GM21528 (cell line): ENCODE data around the gene RAP1GAP2.
"Not testable (repeated sequence)": the region's sequence is repeated elsewhere in the genome, so short reads cannot be mapped to it uniquely, and the experiment has no call there.

Experiments used
- ATAC-seq: cut with Tn5 transposase; IDR thresholded peaks from one replicate; pipeline ENCODE4 v1.9.1; 2021; ENCODE audit warnings: mild to moderate bottlenecking, moderate library complexity; ENCODE audit not compliant: unreplicated experiment, low FRiP score

RAP1GAP2 gene

GRCh38 chr17:2814049-2814448 is 17.8 kb downstream of the RAP1GAP2 start:
- ATAC-seq: peak; percentile 38

DNA sequence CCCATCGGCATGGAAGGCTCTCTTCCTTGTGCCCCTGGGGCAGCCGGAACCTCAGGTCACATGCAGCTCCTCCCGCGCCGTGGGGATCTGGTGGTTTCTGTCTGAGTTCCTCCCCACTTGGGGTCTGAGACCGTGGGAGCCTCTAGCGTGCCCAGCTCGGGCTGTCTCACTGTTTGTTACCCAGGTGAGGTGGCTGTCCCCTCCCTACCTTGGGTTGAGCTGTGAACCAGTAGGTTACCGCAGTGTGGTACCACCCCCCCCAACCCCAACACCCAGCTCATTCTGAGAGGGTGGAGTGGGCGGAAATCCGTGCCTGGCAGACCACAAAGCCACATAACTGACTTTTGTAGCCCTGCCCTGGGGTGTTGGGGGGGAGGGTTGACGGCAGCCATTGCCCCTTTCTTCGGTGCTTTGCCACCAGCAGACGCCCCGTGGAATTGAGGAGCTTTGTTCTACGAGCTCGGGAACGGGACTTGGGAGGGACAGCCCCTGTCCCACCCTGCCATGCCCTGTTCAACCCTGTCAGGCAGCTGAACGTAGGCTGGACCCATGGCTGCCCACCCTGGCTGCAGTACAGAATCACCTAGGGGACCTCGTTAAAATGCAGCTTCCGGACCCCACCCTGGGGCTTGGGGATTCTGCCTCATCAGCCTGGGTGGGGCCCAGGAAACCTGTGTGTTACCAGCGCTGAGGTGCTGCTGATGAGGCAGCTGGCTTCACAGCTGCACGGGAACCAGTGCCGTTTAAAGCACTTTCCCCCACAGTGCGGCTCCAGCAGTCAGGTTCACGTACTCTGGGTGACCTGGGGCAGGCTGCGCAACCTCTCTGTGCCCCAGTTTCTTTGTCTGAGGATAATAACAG is 18.5 kb downstream of the RAP1GAP2 start:
- ATAC-seq: peak; percentile 75

GRCh38 chr17:2815781-2816185 is 19.5 kb downstream of the RAP1GAP2 start:
- no peak for ATAC-seq

DNA sequence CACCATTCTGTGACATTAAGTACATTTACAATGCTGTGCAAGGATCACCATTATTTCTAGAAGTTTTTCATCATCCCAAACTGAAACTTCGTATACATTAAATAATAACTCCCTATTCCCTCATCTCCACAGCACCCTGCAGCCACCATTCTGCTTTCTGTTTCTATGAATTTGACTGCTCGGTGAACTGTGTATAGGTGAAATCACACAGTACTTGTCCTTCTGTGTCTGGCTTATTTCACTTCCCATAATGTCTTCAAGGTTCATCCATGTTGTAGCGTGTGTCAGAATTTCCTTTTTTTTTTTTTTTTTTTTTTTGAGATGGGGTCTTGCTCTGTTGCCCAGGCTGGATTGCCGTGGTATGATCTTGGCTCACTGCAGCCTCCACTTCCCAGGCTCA is 20.4 kb downstream of the RAP1GAP2 start:
- ATAC-seq: no peak

DNA sequence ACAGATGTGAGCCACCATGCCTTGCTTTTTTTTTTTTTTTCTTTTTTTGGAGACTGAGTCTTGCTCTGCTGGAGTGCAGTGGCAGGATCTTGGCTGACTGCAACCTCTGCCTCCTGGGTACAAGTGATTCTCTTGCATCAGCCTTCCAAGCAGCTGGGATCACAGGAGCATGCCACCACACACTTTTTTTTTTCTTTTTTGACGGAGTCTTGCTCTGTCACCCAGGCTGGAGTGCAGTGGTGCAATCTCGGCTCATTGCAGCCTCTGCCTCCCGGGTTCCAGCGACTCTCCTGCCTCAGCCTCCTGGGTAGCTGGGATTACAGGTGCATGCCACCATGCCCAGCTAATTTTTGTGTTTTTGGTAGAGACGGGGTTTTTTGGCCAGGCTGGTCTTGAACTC is 23.1 kb downstream of the RAP1GAP2 start:
- ATAC-seq: not testable (repeated sequence)

DNA sequence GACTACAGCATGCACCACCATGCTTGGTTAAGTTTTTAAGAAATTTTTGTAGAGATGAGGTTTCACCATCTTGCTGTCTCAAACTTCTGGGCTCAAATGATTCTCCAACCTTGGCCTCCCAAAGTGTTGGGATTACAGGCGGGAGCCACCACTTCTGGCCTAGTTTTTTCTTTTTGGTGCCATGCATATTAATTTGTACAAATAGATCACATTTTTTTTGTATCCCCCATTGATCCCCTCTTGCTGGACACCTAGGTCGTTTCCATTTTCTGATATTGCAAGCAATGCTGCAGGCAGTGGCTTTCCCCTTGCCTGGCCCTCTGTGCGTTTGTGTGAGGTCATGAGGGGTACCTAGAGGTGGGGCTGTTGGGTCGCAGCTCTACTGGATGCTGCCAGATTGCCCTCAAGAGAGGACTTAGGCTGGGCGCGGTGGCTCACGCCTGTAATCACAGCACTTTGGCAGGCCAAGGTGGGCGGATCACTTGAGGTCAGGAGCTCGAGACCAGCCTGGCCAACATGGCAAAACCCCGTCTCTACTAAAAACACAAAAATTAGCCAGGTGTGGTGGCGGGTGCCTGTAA is 23.8 kb downstream of the RAP1GAP2 start:
- ATAC-seq: no peak

DNA sequence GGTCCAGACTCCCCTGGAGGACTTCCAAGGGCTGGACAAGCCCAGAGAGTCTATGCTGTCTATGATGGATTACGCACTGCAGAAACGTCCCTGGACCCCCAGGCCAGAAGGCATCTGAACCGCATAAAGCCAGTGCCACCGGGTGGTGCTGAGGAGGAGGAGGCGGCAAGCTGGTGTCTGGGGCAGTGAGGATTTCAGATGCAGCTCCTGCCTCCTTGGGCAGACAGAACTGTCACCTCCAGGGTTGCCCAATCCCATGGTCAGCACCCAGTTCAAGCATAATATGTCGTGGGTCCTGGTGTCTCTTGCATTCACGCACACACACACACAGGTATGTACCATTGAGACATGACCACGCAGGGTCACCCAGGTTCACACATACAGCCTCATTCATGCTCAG is 25.6 kb downstream of the RAP1GAP2 start:
- ATAC-seq: no peak

- no peak for ATAC-seq
Measured at GRCh38 chr17:2822358-2822757, 26.1 kb downstream of the RAP1GAP2 start.

- ATAC-seq: no peak
Measured at GRCh38 chr17:2825253-2825970, 29.2 kb downstream of the RAP1GAP2 start.

DNA sequence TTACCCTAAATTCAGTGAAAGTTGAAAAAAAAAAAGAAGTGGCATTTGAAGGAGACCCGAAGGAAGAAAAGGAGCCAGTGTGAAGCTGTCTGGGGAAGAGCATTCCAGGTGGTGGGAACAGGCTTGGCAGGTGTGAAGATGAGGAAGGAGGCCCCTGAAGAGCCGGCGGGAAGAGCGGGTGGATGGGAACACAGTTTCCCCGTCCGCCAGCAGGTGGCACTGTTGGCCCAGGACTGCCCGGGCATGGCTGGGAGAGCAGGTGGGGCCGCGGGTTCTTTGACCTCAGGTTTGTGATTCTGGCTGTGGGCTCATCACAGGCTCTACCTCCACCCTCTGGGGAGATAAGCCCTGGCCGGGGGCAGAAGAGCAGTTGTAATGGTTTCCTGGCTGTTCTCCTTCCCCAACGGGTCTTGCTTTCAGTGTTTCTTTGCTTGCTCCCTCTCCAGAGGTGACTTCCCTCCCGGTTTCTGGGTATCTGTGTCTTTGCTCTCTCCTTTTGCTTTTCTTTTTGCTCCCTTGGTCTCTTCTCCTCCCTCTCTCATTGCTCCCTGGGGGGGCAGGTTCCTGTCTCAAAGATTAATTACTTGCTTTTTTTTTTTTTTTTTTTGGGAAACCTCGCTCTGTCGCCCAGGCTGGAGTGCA is 32.3 kb downstream of the RAP1GAP2 start:
- ATAC-seq: no peak

GRCh38 chr17:2830678-2831077 is 34.4 kb downstream of the RAP1GAP2 start:
- ATAC-seq: no peak

- ATAC-seq: no peak
Measured at GRCh38 chr17:2835780-2836179, 39.5 kb downstream of the RAP1GAP2 start.

DNA sequence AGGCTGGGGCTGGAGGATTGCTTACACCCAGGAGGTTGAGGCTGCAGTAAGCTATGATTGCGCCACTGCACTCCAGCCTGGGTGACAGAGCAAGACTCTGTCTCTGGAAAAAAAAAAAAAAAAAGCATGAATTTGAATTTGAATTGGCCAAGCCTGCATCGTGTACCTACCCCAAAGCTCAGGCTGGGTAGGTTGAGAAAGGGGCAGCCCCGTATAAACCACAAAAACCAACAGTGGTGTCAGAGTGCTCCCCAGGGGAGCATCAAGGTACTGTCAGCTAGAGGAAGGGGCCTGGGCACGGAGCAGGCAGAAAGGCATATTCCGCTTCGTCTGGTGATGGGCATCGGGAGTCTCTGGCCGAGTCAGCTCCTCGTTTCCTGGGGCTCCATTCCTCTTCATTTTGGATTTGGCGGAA is 40.9 kb downstream of the RAP1GAP2 start:
- ATAC-seq: peak; percentile 76

GRCh38 chr17:2841606-2842005 is 45.4 kb downstream of the RAP1GAP2 start:
- ATAC-seq: no peak

- ATAC-seq: no peak
Measured at GRCh38 chr17:2842464-2842863, 46.2 kb downstream of the RAP1GAP2 start.

GRCh38 chr17:2844416-2844815 is 48.2 kb downstream of the RAP1GAP2 start:
- ATAC-seq: no peak

GRCh38 chr17:2847381-2848333 is 51.4 kb downstream of the RAP1GAP2 start:
- no peak for ATAC-seq

DNA sequence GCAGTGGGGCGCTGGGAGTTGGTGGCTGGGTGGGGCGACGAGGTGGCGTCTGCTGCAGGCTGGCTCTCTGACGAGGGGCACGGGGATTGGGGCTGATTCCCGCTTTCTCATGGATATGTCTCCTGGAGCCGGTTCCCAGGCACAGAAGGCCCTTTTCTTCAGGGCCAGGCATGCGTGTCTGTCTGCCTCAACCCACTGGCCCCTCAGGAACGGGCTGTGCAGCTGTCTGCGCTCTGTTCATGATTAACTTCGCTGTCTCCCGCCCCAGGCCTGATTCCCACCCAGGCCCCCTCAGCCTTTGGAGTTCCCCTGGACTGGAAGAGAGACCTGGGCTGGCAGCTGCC is 53.1 kb downstream of the RAP1GAP2 start:
- ATAC-seq: no peak

GRCh38 chr17:2850991-2851390 is 54.8 kb downstream of the RAP1GAP2 start:
- ATAC-seq: no peak

DNA sequence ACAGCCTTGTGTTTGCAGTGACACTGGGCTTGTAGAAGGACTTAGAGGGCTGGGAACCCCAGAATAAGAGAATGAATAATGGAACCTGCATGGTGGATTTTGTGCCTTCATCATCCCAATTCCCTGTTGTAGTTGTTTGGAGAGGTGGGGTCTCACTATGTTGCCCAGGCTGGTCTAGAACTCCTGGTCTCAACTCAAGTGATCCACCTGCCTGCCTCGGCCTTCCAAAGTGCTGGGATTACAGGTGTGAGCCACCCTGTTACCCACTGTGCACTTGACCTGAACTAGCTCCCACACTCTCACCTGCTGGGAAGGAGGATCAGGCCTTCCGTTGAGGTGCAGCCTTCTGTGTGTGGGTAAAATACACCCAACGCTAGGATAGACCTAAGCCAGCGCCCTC is 55.4 kb downstream of the RAP1GAP2 start:
- no peak for ATAC-seq
